ENCODE results near the gene MST1R. TPM values are rescaled to one million over a fixed set of nuclear protein-coding genes. Genes with fewer than 3 reads are reported as not detected.
"Not testable (repeated sequence)": the region's sequence is repeated elsewhere in the genome, so short reads cannot be mapped to it uniquely, and the experiment has no call there.

The MST1R gene
- total RNA-seq, 1 donor from 2014 or later: 1.7 TPM

DNA sequence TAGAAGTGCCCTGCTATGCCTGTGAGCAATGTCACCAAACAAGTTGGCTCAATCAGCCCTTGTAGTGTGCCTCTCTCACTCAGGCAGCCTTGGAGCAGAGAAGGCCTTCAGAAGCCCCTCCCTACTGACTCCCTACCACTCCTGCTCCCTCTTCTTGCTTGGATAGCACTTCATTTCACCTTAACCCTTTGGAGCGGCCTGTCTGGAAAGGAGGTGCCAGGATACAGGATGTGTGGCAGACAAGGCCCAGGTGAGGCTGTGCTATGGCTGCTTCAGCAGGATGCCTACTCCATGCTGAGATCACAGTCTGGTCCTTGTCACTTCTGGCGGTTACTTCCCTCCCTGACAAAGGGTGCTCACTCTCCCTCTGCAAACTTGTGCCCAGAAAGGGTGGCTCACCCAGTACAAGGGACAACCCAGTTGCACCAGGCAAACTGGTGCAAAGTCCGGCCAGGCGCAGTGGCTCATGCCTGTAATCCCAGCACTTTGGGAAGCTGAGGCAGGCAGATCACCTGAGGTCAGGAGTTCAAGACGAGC is 24.9 kb upstream of the MST1R start:
- Histone ChIP-seq H3K27ac (replicated peaks) (no peak overlapping the region), H3K4me3 (peak overlapping the region; percentile 88), H3K36me3 (no peaks in the 10 kb centered on the region)

DNA sequence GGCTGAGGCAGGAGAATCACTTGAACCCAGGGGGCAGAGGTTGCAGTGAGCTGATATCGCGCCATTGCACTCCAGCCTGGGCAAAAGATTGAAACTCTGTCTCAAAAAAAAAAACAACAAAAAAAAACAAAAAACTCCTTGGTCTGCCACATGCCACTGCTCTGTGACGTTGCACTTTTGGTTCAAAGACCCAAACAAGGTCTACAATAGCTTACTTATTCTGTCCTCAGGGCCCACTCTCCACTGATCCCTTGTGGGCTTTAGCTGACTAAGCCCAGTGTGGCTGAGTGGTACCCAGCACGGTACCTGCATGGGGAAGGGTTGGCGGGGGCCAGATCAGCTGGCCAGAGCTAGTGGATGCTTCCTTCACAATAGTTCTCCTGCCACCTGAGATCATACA is 24.1 kb upstream of the MST1R start:
- no peak for DNase-seq
- no peak overlapping the region for H3K27ac ChIP-seq (replicated peaks)
- intact Hi-C loops (cut with micrococcal nuclease): no loop called here
- no peaks in the 10 kb centered on the region for H3K9me3 ChIP-seq (replicated peaks)
- H3K36me3 ChIP-seq: peaks cover 2% of the 10 kb centered on the region
- TF ChIP-seq, protein P1, sequence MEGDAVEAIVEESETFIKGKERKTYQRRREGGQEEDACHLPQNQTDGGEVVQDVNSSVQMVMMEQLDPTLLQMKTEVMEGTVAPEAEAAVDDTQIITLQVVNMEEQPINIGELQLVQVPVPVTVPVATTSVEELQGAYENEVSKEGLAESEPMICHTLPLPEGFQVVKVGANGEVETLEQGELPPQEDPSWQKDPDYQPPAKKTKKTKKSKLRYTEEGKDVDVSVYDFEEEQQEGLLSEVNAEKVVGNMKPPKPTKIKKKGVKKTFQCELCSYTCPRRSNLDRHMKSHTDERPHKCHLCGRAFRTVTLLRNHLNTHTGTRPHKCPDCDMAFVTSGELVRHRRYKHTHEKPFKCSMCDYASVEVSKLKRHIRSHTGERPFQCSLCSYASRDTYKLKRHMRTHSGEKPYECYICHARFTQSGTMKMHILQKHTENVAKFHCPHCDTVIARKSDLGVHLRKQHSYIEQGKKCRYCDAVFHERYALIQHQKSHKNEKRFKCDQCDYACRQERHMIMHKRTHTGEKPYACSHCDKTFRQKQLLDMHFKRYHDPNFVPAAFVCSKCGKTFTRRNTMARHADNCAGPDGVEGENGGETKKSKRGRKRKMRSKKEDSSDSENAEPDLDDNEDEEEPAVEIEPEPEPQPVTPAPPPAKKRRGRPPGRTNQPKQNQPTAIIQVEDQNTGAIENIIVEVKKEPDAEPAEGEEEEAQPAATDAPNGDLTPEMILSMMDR (IDR thresholded peaks at IDR 0.05; ENCODE audit: borderline replicate concordance): no peak
- peaks cover 35% of the 10 kb centered on the region for H3K4me1 ChIP-seq
- no peak overlapping the region for H3K4me3 ChIP-seq
- no peaks in the 10 kb centered on the region for H3K27me3 ChIP-seq (ENCODE audit: low read depth)

More for the DNA sequence above, 24.9 kb upstream of the MST1R start:
- no peaks in the 10 kb centered on the region for H3K27me3 ChIP-seq (ENCODE audit: low read depth)
- H3K9me3 ChIP-seq (replicated peaks): no peaks in the 10 kb centered on the region
- no peak for DNase-seq
- TF ChIP-seq, protein P1 (IDR thresholded peaks at IDR 0.05; ENCODE audit: borderline replicate concordance): no peak
- intact Hi-C loops (cut with micrococcal nuclease): no loop called here
- peaks cover 35% of the 10 kb centered on the region for H3K4me1 ChIP-seq

DNA sequence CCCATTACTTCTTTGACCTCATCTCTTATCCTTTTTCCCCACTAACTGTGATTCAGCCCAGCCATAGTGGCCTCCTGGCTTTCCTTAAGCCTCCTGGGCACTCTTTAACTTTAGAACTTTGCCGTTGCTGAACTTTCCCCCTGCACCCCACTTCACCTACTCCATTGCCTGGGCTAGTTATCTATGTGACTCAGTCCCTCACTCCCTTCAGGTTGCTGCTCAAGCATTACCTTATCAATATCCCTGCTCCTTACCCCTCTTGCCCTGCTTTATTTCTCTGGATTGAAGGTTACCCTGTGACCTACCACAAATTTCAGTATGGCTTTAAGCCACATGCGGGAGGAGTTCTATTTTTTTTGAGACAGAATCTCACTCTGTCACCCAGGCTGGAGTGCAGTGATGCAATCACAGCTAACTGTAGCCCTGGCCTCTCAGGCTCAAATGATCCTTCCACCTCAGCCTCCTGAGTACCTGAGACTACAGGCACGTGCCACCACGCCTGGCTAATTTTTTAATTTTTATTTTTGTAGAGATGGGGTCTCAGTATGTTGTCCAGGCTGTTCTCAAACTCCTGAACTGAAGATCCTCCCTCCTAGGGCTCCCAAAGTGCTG is 22.6 kb upstream of the MST1R start:
- Histone ChIP-seq H3K4me1 (peaks cover 31% of the 10 kb centered on the region), H3K27ac (replicated peaks) (no peak overlapping the region), H3K4me3 (no peak overlapping the region), H3K27me3 (ENCODE audit: low read depth) (no peaks in the 10 kb centered on the region), H3K36me3 (peaks cover 5% of the 10 kb centered on the region), H3K9me3 (replicated peaks) (no peaks in the 10 kb centered on the region)
- DNase-seq: no peak
- TF ChIP-seq, protein P1 (IDR thresholded peaks at IDR 0.05; ENCODE audit: borderline replicate concordance): no peak
- intact Hi-C loops (cut with micrococcal nuclease): no loop called here

DNA sequence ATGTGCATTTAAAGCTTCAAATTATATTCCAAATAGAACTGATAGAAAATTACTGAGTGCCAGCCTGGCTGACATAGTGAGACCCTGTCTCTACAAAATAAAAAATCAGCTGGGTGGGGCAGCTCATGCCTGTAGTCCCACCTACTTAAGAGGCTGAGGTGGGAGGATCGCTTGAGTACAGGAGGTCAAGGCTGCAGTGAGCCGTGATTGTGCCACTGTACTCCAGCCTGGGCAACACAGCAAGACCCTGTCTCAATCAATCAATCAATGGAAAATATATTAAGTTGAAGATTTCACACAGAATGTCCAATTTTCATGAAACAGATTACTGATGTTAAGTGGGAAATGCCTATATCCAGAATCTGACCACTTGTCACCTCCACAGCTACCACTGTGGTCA is 21.8 kb upstream of the MST1R start:
- H3K36me3 ChIP-seq: peaks cover 5% of the 10 kb centered on the region
- intact Hi-C loops (cut with micrococcal nuclease): no loop called here
- H3K4me1 ChIP-seq: peaks cover 25% of the 10 kb centered on the region
- no peak overlapping the region for H3K27ac ChIP-seq (replicated peaks)
- H3K4me3 ChIP-seq: no peak overlapping the region
- DNase-seq: no peak
- H3K9me3 ChIP-seq (replicated peaks): no peaks in the 10 kb centered on the region
- TF ChIP-seq, protein P1 (IDR thresholded peaks at IDR 0.05; ENCODE audit: borderline replicate concordance): no peak
- no peaks in the 10 kb centered on the region for H3K27me3 ChIP-seq (ENCODE audit: low read depth)

DNA sequence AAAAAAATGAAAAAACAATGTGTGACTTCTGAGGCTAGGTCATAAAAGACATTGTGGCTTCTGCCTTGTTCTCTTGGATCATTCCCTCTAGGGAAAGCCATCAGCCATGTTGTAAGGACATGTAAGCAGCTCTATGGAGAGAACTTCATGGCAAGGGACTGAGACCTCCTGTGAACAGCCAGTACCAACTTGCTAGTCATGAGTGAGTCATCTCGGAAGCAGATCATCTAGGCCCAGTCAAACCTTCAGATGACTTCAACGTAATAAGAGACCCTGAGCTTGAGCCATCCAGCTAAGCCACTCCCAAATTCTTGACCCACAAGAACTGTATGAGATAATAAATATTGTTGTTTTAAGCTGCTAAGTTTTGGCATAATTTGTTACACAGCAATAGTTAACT is 21.0 kb upstream of the MST1R start:
- no peak overlapping the region for H3K4me3 ChIP-seq
- no peaks in the 10 kb centered on the region for H3K27me3 ChIP-seq (ENCODE audit: low read depth)
- H3K36me3 ChIP-seq: peaks cover 5% of the 10 kb centered on the region
- peaks cover 17% of the 10 kb centered on the region for H3K4me1 ChIP-seq
- DNase-seq: no peak
- TF ChIP-seq, protein P1 (IDR thresholded peaks at IDR 0.05; ENCODE audit: borderline replicate concordance): no peak
- H3K27ac ChIP-seq (replicated peaks): no peak overlapping the region
- intact Hi-C loops (cut with micrococcal nuclease): no loop called here
- no peaks in the 10 kb centered on the region for H3K9me3 ChIP-seq (replicated peaks)

DNA sequence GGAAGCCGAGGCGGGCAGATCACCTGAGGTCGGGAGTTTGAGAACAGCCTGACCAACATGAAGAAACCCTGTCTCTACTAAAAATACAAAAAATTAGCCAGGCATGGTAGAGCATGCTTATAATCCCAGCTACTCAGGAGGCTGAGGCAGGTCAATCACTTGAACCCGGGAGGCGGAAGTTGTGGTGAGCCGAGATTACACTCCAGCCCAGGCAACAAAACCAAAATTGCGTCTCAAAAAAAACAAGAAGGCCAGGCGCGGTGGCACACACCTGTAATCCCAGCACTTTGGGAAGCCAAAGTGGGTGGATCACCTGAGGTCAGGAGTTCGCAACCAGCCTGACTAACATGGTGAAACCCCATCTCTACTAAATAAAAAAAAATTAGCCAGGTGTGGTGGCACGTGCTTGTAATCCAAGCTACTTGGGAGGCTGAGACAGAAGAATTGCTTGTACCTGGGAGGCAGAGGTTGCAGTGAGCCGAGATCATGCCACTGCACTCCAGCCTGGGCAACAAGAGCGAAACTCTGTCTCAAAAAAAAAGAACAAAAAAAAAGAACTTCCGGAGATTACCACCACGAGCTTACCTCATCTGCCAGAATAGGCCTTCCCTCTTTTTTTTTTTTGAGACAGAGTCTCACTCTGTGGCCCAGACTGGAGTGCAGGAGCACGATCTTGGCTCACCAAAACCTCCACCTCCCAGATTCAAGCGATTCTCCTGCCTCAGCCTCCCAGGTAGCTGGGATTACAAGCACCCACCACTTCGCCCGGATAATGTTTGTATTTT is 14.3 kb upstream of the MST1R start:
- H3K4me3 ChIP-seq; DNase-seq; H3K27me3 ChIP-seq (ENCODE audit: low read depth); H3K4me1 ChIP-seq; H3K9me3 ChIP-seq (replicated peaks); H3K27ac ChIP-seq (replicated peaks); H3K36me3 ChIP-seq; intact Hi-C loops (cut with micrococcal nuclease): not testable (repeated sequence)
